Keratinocyte (primary cell): ENCODE data around the gene CDH10. TPM values are rescaled to one million over a fixed set of nuclear protein-coding genes. Genes with fewer than 3 reads are reported as not detected.

Source experiments
- DNase-seq: peaks from one replicate; pipeline ENCODE4 v3.0.0-alpha.2; 2011; ENCODE audit warnings: low read depth, missing footprints, low spot score
- FAIRE-seq: peaks from 2 replicates; lab custom pipeline; 2011; peaks lifted over from hg19 to GRCh38; lab: Jason Lieb, UNC
- H2AFZ ChIP-seq: 2 replicates; pipeline ENCODE4 v1.6.0; 2012; ENCODE audit warnings: low read length, control low read depth, inconsistent platforms; ENCODE audit not compliant: control insufficient read depth
- H3K27ac ChIP-seq: 2 replicates; pipeline ENCODE4 v1.5.1; 2011; ENCODE audit warnings: low read length; ENCODE audit not compliant: control insufficient read depth, insufficient read depth
- H3K27me3 ChIP-seq: 3 replicates; pipeline ENCODE4 v1.6.0; 2011; ENCODE audit warnings: low read length; ENCODE audit not compliant: control insufficient read depth, insufficient read depth; ENCODE audit errors: extremely low read depth
- H3K36me3 ChIP-seq, 2 experiments: 2 replicates in 1 of 2; 3 replicates in 1 of 2; pipeline ENCODE4 v1.5.1; 2011; ENCODE audit warnings: low read length in 2 of 2, mild to moderate bottlenecking in 1 of 2; ENCODE audit not compliant: control insufficient read depth in 2 of 2, insufficient read depth in 2 of 2; ENCODE audit errors: extremely low read depth in 1 of 2
- H3K4me1 ChIP-seq: 3 replicates; pipeline ENCODE4 v1.5.1; 2011; ENCODE audit warnings: low read length; ENCODE audit not compliant: control insufficient read depth, insufficient read depth; ENCODE audit errors: extremely low read depth
- H3K4me2 ChIP-seq: 3 replicates; pipeline ENCODE4 v1.6.0; 2011; ENCODE audit warnings: low read depth, low read length; ENCODE audit not compliant: control insufficient read depth, insufficient read depth; ENCODE audit errors: extremely low read depth
- H3K4me3 ChIP-seq, 3 experiments: fragments of 200-600 bp in 1 of 3; sonication (generic) in 1 of 3; 2 replicates in 2 of 3; 3 replicates in 1 of 3; pipeline ENCODE4 v1.5.1; 2011 to 2016; ENCODE audit warnings: low read length in 3 of 3, mild to moderate bottlenecking in 3 of 3, control low read depth in 2 of 3, inconsistent platforms in 1 of 3, low read depth in 1 of 3, mixed read lengths in 1 of 3, mixed run types in 1 of 3, moderate library complexity in 1 of 3; ENCODE audit not compliant: control insufficient read depth in 2 of 3, insufficient read depth in 2 of 3; ENCODE audit errors: extremely low read depth in 1 of 3
- H3K79me2 ChIP-seq: 2 replicates; pipeline ENCODE4 v1.6.0; 2012; ENCODE audit warnings: low read length; ENCODE audit not compliant: control insufficient read depth, insufficient read depth
- H3K9ac ChIP-seq: 3 replicates; pipeline ENCODE4 v1.6.0; 2011; ENCODE audit warnings: low read length; ENCODE audit not compliant: control insufficient read depth, insufficient read depth; ENCODE audit errors: extremely low read depth
- H3K9me1 ChIP-seq: 3 replicates; pipeline ENCODE4 v1.6.0; 2011; ENCODE audit warnings: low read length; ENCODE audit not compliant: control insufficient read depth, insufficient read depth; ENCODE audit errors: extremely low read depth
- H3K9me3 ChIP-seq: 2 replicates; pipeline ENCODE4 v1.5.1; 2012; ENCODE audit warnings: low read depth, low read length; ENCODE audit not compliant: control insufficient read depth
- H4K20me1 ChIP-seq: 3 replicates; pipeline ENCODE4 v1.6.0; 2011; ENCODE audit warnings: low read length; ENCODE audit not compliant: control insufficient read depth, insufficient read depth; ENCODE audit errors: extremely low read depth
- EZH2 ChIP-seq: IDR thresholded peaks from one replicate; pipeline ENCODE4 v1.6.1; 2012; ENCODE audit warnings: inconsistent platforms, mild to moderate bottlenecking, low read length, moderate library complexity
- dilution Hi-C: fragments of 300-500 bp; cut with MboI; formaldehyde crosslinking; loops from one replicate; pipeline ENCODE4 v1.7.0; 2020; ENCODE audit warnings: low sequenced_read_pairs; ENCODE audit not compliant: extremely low pct_ligation_motif_present
- polyA plus RNA-seq, 5 experiments: library from polyadenylated mRNA; depleted of rRNA in 3 of 5; stranded (reverse) in 3 of 5; stranded (forward) in 1 of 5; unstranded in 1 of 5; fragments of >200 nt; gene quantifications; 1 replicate in 1 of 5; 2 replicates in 3 of 5; 3 replicates in 1 of 5; pipeline versions ENCODE4 v1.2.1 to v1.2.3, GENCODE V29; 2011 to 2012; ENCODE audit warnings: missing spikeins in 2 of 5, low read depth in 1 of 5, low replicate concordance in 1 of 5
- TF ChIP-seq, protein P1 (sequence below), 3 experiments: IDR thresholded peaks in 1 of 3; conservative IDR thresholded peaks in 1 of 3; optimal IDR thresholded peaks in 1 of 3; 2 replicates in 2 of 3; 3 replicates in 1 of 3; pipeline versions ENCODE3 to v1.5.1; 2011; ENCODE audit warnings: low read length in 3 of 3, mild to moderate bottlenecking in 3 of 3, moderate library complexity in 2 of 3, control low read depth in 1 of 3, inconsistent platforms in 1 of 3; ENCODE audit not compliant: insufficient read depth in 2 of 3; ENCODE audit errors: extremely low read depth in 1 of 3

Gene CDH10
- polyA plus RNA-seq, 1 donor (not counting 4 experiments of a cell fraction or from before 2014, with no cell fraction given): 0.26 TPM

DNA sequence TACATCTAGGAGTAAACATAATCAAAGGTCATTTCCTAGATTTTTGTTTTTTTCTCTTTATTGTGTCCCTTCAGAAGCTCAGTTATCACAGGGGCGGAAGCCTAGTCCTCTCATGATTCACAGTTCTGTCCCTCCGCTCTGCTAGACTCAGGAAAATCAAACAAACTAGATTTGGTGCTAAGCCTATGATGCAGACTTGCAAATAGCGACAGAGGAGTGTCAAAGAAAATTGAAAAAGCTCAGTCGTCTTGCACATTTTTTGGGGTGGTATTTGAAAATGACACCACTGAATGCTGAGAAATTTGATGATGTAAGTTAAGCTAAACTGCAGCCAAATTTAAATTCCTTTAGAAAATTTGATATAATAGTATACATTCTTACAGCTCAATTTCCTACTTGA lies 59.0 kb downstream of the CDH10 start:
- no peaks in the 10 kb centered on the region for H3K9me1 ChIP-seq
- H3K27me3 ChIP-seq: no peaks in the 10 kb centered on the region
- H3K27ac ChIP-seq: no peak overlapping the region
- no peaks in the 10 kb centered on the region for H3K79me2 ChIP-seq
- H3K4me1 ChIP-seq: no peaks in the 10 kb centered on the region
- no peaks in the 10 kb centered on the region for H3K9me3 ChIP-seq
- no peaks in the 10 kb centered on the region for H3K36me3 ChIP-seq
- no peak overlapping the region for H3K4me2 ChIP-seq
- dilution Hi-C loops: no loop called here
- no peak for FAIRE-seq
- TF ChIP-seq, protein P1, sequence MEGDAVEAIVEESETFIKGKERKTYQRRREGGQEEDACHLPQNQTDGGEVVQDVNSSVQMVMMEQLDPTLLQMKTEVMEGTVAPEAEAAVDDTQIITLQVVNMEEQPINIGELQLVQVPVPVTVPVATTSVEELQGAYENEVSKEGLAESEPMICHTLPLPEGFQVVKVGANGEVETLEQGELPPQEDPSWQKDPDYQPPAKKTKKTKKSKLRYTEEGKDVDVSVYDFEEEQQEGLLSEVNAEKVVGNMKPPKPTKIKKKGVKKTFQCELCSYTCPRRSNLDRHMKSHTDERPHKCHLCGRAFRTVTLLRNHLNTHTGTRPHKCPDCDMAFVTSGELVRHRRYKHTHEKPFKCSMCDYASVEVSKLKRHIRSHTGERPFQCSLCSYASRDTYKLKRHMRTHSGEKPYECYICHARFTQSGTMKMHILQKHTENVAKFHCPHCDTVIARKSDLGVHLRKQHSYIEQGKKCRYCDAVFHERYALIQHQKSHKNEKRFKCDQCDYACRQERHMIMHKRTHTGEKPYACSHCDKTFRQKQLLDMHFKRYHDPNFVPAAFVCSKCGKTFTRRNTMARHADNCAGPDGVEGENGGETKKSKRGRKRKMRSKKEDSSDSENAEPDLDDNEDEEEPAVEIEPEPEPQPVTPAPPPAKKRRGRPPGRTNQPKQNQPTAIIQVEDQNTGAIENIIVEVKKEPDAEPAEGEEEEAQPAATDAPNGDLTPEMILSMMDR (optimal IDR thresholded peaks at IDR 0.05 in 1 of 3, IDR thresholded peaks at IDR 0.05 in 1 of 3, conservative IDR thresholded peaks at IDR 0.05 in 1 of 3; ENCODE audit: extremely low read depth in 1 of 3, insufficient read depth in 2 of 3, low read length in 3 of 3): no peak
- no peak for TF ChIP-seq EZH2
- no peak overlapping the region for H2AFZ ChIP-seq
- DNase-seq: no peak
- no peaks in the 10 kb centered on the region for H4K20me1 ChIP-seq
- H3K9ac ChIP-seq: no peak overlapping the region
- no peak overlapping the region for H3K4me3 ChIP-seq

DNA sequence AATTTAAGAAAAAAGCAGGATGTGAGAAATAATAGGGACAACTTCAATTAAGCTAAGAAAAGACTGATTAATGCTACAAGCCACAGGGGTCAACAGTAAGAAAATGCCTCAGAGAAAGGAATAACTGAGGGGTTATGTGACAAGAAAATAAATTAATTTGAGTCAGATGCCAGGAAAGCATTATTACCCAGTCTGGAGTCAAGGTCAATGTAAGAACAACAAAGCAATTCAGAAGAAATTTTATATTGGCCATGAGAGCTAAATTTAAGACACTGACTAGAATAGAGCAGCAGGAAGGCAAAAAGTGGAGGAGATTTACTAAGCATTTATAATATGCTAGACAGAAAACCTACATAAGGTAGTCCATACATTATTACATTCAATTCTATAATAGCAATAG lies 73.5 kb downstream of the CDH10 start:
- H3K4me2 ChIP-seq: no peak overlapping the region
- TF ChIP-seq, protein P1 (optimal IDR thresholded peaks at IDR 0.05 in 1 of 3, IDR thresholded peaks at IDR 0.05 in 1 of 3, conservative IDR thresholded peaks at IDR 0.05 in 1 of 3; ENCODE audit: extremely low read depth in 1 of 3, insufficient read depth in 2 of 3, low read length in 3 of 3): no peak
- no peak for TF ChIP-seq EZH2
- peaks cover 2% of the 10 kb centered on the region for H3K9me3 ChIP-seq
- no peaks in the 10 kb centered on the region for H3K27me3 ChIP-seq
- no peaks in the 10 kb centered on the region for H3K79me2 ChIP-seq
- no peak for DNase-seq
- no peaks in the 10 kb centered on the region for H3K36me3 ChIP-seq
- H2AFZ ChIP-seq: no peak overlapping the region
- FAIRE-seq: no peak
- no peaks in the 10 kb centered on the region for H3K9me1 ChIP-seq
- no peaks in the 10 kb centered on the region for H4K20me1 ChIP-seq
- no peak overlapping the region for H3K27ac ChIP-seq
- dilution Hi-C loops: no loop called here
- H3K9ac ChIP-seq: no peak overlapping the region
- no peaks in the 10 kb centered on the region for H3K4me1 ChIP-seq
- H3K4me3 ChIP-seq: no peak overlapping the region
